ENCODE data around the gene VWA1.

Gene VWA1

DNA sequence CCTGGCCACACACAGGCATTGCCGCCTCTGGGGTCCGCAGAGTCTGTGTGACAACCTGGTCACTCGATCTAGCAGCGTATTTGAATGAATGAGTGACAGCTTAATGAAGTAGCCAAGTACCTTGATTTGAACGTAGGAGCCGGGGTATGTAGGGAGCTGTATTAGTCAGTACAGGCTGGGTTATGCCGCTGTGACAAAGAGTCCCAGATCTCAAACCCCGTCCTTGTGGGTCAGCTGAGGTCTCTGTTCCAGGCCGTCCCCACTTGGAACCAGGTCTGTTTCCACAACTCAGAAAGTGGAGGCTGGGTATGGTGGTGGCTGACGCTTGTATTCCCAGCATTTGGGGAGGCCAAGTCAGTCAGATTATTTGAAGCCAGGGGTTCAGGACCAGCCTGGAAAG, 56.1 kb downstream of the VWA1 start:
- H3K36me3 ChIP-seq (ENCODE audit: insufficient read depth): peaks cover 13% of the 10 kb centered on the region
- no peaks in the 10 kb centered on the region for H3K27me3 ChIP-seq (ENCODE audit: insufficient read depth, low read depth)
- no peaks in the 10 kb centered on the region for H4K20me1 ChIP-seq (ENCODE audit: insufficient read depth)
- no peak overlapping the region for H3K9ac ChIP-seq
- H3K4me3 ChIP-seq (IDR thresholded peaks at IDR 0.05; ENCODE audit: insufficient read depth, low read depth, low read length): no peak overlapping the region
- TF ChIP-seq, protein P1, sequence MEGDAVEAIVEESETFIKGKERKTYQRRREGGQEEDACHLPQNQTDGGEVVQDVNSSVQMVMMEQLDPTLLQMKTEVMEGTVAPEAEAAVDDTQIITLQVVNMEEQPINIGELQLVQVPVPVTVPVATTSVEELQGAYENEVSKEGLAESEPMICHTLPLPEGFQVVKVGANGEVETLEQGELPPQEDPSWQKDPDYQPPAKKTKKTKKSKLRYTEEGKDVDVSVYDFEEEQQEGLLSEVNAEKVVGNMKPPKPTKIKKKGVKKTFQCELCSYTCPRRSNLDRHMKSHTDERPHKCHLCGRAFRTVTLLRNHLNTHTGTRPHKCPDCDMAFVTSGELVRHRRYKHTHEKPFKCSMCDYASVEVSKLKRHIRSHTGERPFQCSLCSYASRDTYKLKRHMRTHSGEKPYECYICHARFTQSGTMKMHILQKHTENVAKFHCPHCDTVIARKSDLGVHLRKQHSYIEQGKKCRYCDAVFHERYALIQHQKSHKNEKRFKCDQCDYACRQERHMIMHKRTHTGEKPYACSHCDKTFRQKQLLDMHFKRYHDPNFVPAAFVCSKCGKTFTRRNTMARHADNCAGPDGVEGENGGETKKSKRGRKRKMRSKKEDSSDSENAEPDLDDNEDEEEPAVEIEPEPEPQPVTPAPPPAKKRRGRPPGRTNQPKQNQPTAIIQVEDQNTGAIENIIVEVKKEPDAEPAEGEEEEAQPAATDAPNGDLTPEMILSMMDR (conservative IDR thresholded peaks at IDR 0.05; ENCODE audit: low read depth, low read length): no peak
- no peak overlapping the region for H3K4me2 ChIP-seq
- no peaks in the 10 kb centered on the region for H3K4me1 ChIP-seq (ENCODE audit: low read depth, poor library complexity, severe bottlenecking)
- no peak overlapping the region for H3K27ac ChIP-seq
- no peaks in the 10 kb centered on the region for H3K79me2 ChIP-seq (ENCODE audit: insufficient read depth, low read depth)
- no peak overlapping the region for H2AFZ ChIP-seq (ENCODE audit: low read depth)
